Astrocyte of the cerebellum (primary cell): Measurements from ENCODE around the gene ECHDC1.
A peak's percentile ranks its signal among the peaks of the same experiment; 100 is the strongest.

ENCODE experiments used
- DNase-seq: peaks from one replicate; pipeline ENCODE4 v3.0.0-alpha.2; 2011; ENCODE audit warnings: low read depth
- H3K4me3 ChIP-seq: 2 replicates; pipeline ENCODE4 v1.5.1; 2011; ENCODE audit warnings: mild to moderate bottlenecking, low read depth, low read length, moderate library complexity
- CTCF ChIP-seq: IDR thresholded peaks from 2 replicates; pipeline ENCODE4 v1.5.1; 2012; ENCODE audit warnings: low read length, low read depth, moderate library complexity, mild to moderate bottlenecking; ENCODE audit errors: missing control alignments
- in situ Hi-C: cut with HindIII; loops from 2 replicates; pipeline ENCODE4 v1.10.0; 2017; ENCODE audit warnings: low sequenced_read_pairs

Gene ECHDC1

GRCh38 chr6:127352524-127352923, 9.1 kb upstream of the ECHDC1 start:
- no peak for DNase-seq
- no peak overlapping the region for H3K4me3 ChIP-seq
- in situ Hi-C loops = no loop called here
- TF ChIP-seq CTCF = no peak

GRCh38 chr6:127349980-127350379, 6.6 kb upstream of the ECHDC1 start:
- no peak for DNase-seq
- TF ChIP-seq CTCF = no peak
- in situ Hi-C loops = no loop called here
- H3K4me3 ChIP-seq = no peak overlapping the region

DNA sequence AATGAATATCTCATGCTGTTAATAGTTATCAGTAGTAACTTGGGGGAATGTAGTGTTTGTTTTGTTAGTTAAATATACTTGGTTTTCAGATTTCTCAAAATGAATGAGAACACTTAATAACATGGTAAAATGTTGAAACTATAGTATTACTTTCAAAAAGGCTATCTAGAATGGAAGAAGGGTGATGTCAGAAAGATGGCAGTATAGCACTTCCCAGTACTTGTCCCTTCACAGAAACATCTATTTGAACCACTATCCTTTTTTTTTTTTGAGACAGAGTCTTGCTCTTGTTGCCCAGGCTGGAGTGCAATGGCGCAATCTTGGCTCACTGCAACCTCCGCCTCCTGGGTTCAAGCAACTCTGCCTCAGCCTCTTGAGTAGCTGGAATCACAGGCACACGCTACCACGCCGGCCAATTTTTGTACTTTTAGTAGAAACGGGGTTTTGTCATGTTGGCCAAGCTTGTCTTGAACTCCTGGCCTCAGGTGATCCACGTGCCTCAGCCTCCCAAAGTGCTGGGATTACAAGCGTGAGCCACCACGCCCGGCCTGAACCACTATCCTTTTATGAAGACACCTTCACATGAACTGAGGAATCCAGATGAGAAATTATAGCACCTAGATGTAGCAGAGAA, 4.7 kb upstream of the ECHDC1 start:
- H3K4me3 ChIP-seq = no peak overlapping the region
- TF ChIP-seq CTCF = no peak
- no peak for DNase-seq
- in situ Hi-C loops = no loop called here

DNA sequence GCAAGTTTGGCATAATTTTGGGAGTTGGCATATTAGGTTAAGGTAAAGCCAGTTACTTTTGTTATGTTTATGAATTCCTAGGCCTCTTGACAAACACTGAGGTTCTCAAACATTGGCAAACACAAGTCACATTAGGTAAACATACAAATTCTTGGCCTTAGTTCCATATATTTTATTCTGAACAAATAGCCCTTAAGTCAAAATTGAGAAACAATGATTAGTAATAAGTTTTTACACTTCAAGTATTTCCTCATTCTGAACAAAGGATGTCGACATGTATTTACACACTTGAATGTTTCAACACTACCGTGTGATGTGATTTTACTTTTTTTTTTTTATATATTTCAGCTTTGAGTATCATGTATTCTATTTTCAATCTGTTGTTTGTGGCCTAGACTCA, 3.8 kb upstream of the ECHDC1 start:
- no peak for TF ChIP-seq CTCF
- no peak for DNase-seq
- H3K4me3 ChIP-seq = no peak overlapping the region
- in situ Hi-C loops = no loop called here

DNA sequence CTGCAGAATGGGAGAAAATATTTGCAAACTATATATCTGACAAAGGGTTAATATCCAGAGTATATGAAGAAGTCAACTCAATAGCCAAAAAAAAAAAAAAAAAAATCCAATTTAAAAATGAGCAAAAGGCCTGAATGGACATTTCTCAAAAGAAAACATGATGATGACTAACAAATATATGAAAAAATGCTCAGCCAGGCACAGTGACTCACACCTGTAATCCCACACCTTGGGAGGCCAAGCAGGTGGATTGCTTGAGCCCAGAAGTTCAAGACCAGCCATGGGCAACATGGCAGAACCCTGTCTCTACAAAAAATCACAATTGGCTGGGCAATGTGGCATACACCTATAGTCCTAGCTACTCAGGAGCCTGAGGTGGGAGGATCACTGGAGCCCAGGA, 2.1 kb upstream of the ECHDC1 start:
- no peak overlapping the region for H3K4me3 ChIP-seq
- no peak for TF ChIP-seq CTCF
- in situ Hi-C loops = no loop called here
- DNase-seq = no peak

- TF ChIP-seq CTCF = no peak
- peak overlapping the region; percentile 76 for H3K4me3 ChIP-seq
- no peak for DNase-seq
- in situ Hi-C loops = no loop called here
Observed at GRCh38 chr6:127343809-127344659, 625 bp upstream of the ECHDC1 start.
